Activated naive CD8-positive, alpha-beta T cell treated with anti-CD3 and anti-CD28 coated beads, Interleukin-2, amount 10 ng/mL, durations not matched to agents 7 days and 5 days (primary cell): ENCODE results near the gene CRYBG1. TPM values are rescaled to one million over a fixed set of nuclear protein-coding genes. Genes with fewer than 3 reads are reported as not detected.
"Not testable (repeated sequence)": the region's sequence is repeated elsewhere in the genome, so short reads cannot be mapped to it uniquely, and the experiment has no call there.

Experiments used
- ATAC-seq: fragments of 150-1000 bp; cut with Tn5 transposase; one replicate; pipeline ENCODE4 v1.10.0; 2021; ENCODE audit warnings: low read depth, moderate library complexity
- POLR2A ChIA-PET: fragments of 350-600 bp; sonication (Branson Sonifier 250); formaldehyde crosslinking; loops from one replicate; lab custom pipeline; 2021; ENCODE audit warnings: antibody characterized with exemption; lab: Charles Lee
- DNase-seq: peaks from one replicate; pipeline ENCODE4 v3.0.0; 2021
- H3K27ac Mint-ChIP-seq: one replicate; pipeline ENCODE4 v1.8.0; 2022; ENCODE audit warnings: mild to moderate bottlenecking, mixed read lengths
- H3K27me3 Mint-ChIP-seq: one replicate; pipeline ENCODE4 v1.8.0; 2022; ENCODE audit warnings: mild to moderate bottlenecking, moderate library complexity, mixed read lengths
- H3K36me3 Mint-ChIP-seq: one replicate; pipeline ENCODE4 v1.8.0; 2021; ENCODE audit warnings: mild to moderate bottlenecking, mixed read lengths
- H3K4me1 Mint-ChIP-seq: one replicate; pipeline ENCODE4 v1.8.0; 2021; ENCODE audit warnings: mixed read lengths
- H3K4me3 Mint-ChIP-seq: one replicate; pipeline ENCODE4 v1.8.0; 2022; ENCODE audit warnings: mild to moderate bottlenecking, moderate library complexity, mixed read lengths
- H3K9me3 Mint-ChIP-seq: one replicate; pipeline ENCODE4 v1.8.0; 2021; ENCODE audit warnings: mixed read lengths
- total RNA-seq, 2 experiments: library from RNA; stranded (reverse); gene quantifications; one replicate each; pipeline ENCODE4 v1.2.3, GENCODE V29; 2021

CRYBG1 gene
- total RNA-seq, 2 experiments from 2014 or later = 34.8 to 37.3 TPM

- Mint-ChIP-seq H3K4me3 (peak overlapping the region; percentile 90), H3K9me3 (no peaks in the 10 kb centered on the region), H3K36me3 (no peaks in the 10 kb centered on the region), H3K27me3 (peaks cover 10% of the 10 kb centered on the region), H3K27ac (peak overlapping the region; percentile 99), H3K4me1 (peaks cover 33% of the 10 kb centered on the region)
- POLR2A ChIA-PET = interaction anchor here (0.8 to 6.7 kb wide), 10 partner anchors 12 to 186 kb away, joined by 3 to 210 read pairs (median 5); partner anchors contain the start of gene ATG5
- ATAC-seq = peak; percentile 19
- DNase-seq = peak; percentile 72
Observed at GRCh38 chr6:106511288-106512047, 151.0 kb downstream of the CRYBG1 start.

- Mint-ChIP-seq H3K36me3 (no peaks in the 10 kb centered on the region), H3K27me3 (peaks cover 8% of the 10 kb centered on the region), H3K27ac (peak overlapping the region; percentile 99), H3K4me3 (peak overlapping the region; percentile 90), H3K4me1 (peaks cover 39% of the 10 kb centered on the region), H3K9me3 (no peaks in the 10 kb centered on the region)
- DNase-seq (peak; percentile 87), ATAC-seq (peak; percentile 63)
- POLR2A ChIA-PET = interaction anchor here (0.8 to 6.7 kb wide), 11 partner anchors 11 to 187 kb away, joined by 3 to 210 read pairs (median 5); partner anchors contain the start of gene ATG5
Observed at GRCh38 chr6:106512048-106512967, 151.8 kb downstream of the CRYBG1 start.

GRCh38 chr6:106512968-106513574 is 152.6 kb downstream of the CRYBG1 start:
- peaks cover 44% of the 10 kb centered on the region for H3K4me1 Mint-ChIP-seq
- peaks cover 3% of the 10 kb centered on the region for H3K27me3 Mint-ChIP-seq
- H3K36me3 Mint-ChIP-seq = no peaks in the 10 kb centered on the region
- peak overlapping the region; percentile 90 for H3K4me3 Mint-ChIP-seq
- no peaks in the 10 kb centered on the region for H3K9me3 Mint-ChIP-seq
- no peak for ATAC-seq
- POLR2A ChIA-PET = interaction anchor here (0.6 to 6.7 kb wide), 8 partner anchors 10 to 519 kb away, joined by 3 to 210 read pairs (median 5); no protein-coding TSS in a partner anchor
- DNase-seq = no peak
- H3K27ac Mint-ChIP-seq = peak overlapping the region; percentile 99

- POLR2A ChIA-PET = interaction anchor here (1.9 to 6.7 kb wide), 3 partner anchors 9 to 36 kb away, joined by 5 to 210 read pairs (median 6); no protein-coding TSS in a partner anchor
- Mint-ChIP-seq H3K27me3 (no peaks in the 10 kb centered on the region), H3K4me3 (peak overlapping the region; percentile 90), H3K27ac (peak overlapping the region; percentile 99), H3K36me3 (no peaks in the 10 kb centered on the region), H3K4me1 (peaks cover 45% of the 10 kb centered on the region), H3K9me3 (no peaks in the 10 kb centered on the region)
- ATAC-seq (no peak), DNase-seq (no peak)
Observed at GRCh38 chr6:106513808-106514582, 153.5 kb downstream of the CRYBG1 start.

- H3K27me3 Mint-ChIP-seq = no peaks in the 10 kb centered on the region
- H3K9me3 Mint-ChIP-seq = no peaks in the 10 kb centered on the region
- no peak for ATAC-seq
- H3K27ac Mint-ChIP-seq = peak overlapping the region; percentile 99
- H3K36me3 Mint-ChIP-seq = no peaks in the 10 kb centered on the region
- POLR2A ChIA-PET = interaction anchor here (6.7 kb wide), 1 partner anchor 9 kb away, joined by 210 read pairs; no protein-coding TSS in a partner anchor
- H3K4me3 Mint-ChIP-seq = peak overlapping the region; percentile 90
- DNase-seq = no peak
- H3K4me1 Mint-ChIP-seq = peaks cover 48% of the 10 kb centered on the region
Observed at GRCh38 chr6:106514583-106514885, 154.0 kb downstream of the CRYBG1 start.

- peaks cover 51% of the 10 kb centered on the region for H3K4me1 Mint-ChIP-seq
- POLR2A ChIA-PET, H3K36me3 Mint-ChIP-seq, H3K27me3 Mint-ChIP-seq, H3K9me3 Mint-ChIP-seq, DNase-seq, ATAC-seq, H3K27ac Mint-ChIP-seq: not testable (repeated sequence)
- H3K4me3 Mint-ChIP-seq = peak overlapping the region; percentile 90
Observed at GRCh38 chr6:106515582-106515981, 155.1 kb downstream of the CRYBG1 start.

GRCh38 chr6:106516616-106517015 is 156.1 kb downstream of the CRYBG1 start:
- H3K27ac Mint-ChIP-seq = peak overlapping the region; percentile 58
- H3K27me3 Mint-ChIP-seq = no peaks in the 10 kb centered on the region
- no peak for DNase-seq
- peak overlapping the region; percentile 32 for H3K4me3 Mint-ChIP-seq
- H3K36me3 Mint-ChIP-seq = peaks cover 4% of the 10 kb centered on the region
- ATAC-seq = no peak
- POLR2A ChIA-PET = interaction anchor here (1.0 to 1.1 kb wide), 2 partner anchors 10 to 191 kb away, joined by 3 to 4 read pairs; no protein-coding TSS in a partner anchor
- no peaks in the 10 kb centered on the region for H3K9me3 Mint-ChIP-seq
- peaks cover 52% of the 10 kb centered on the region for H3K4me1 Mint-ChIP-seq

- Mint-ChIP-seq H3K9me3 (no peaks in the 10 kb centered on the region), H3K4me1 (peaks cover 57% of the 10 kb centered on the region), H3K27ac (peak overlapping the region; percentile 64), H3K36me3 (peaks cover 7% of the 10 kb centered on the region), H3K27me3 (no peaks in the 10 kb centered on the region), H3K4me3 (peak overlapping the region; percentile 30)
- ATAC-seq = no peak
- DNase-seq = no peak
- POLR2A ChIA-PET = no interaction called here
Observed at GRCh38 chr6:106517706-106518105, 157.2 kb downstream of the CRYBG1 start.

GRCh38 chr6:106518748-106519147 is 158.2 kb downstream of the CRYBG1 start:
- H3K4me1 Mint-ChIP-seq = peaks cover 61% of the 10 kb centered on the region
- H3K27ac Mint-ChIP-seq = peak overlapping the region; percentile 99
- POLR2A ChIA-PET = interaction anchor here (0.5 to 8.8 kb wide), 3 partner anchors 7 to 534 kb away, joined by 3 to 210 read pairs (median 4); partner anchors contain the start of gene ATG5
- H3K9me3 Mint-ChIP-seq = no peaks in the 10 kb centered on the region
- DNase-seq (no peak), ATAC-seq (no peak)
- H3K27me3 Mint-ChIP-seq = no peaks in the 10 kb centered on the region
- peaks cover 7% of the 10 kb centered on the region for H3K36me3 Mint-ChIP-seq
- peak overlapping the region; percentile 94 for H3K4me3 Mint-ChIP-seq

- no peaks in the 10 kb centered on the region for H3K9me3 Mint-ChIP-seq
- peak; percentile 71 for DNase-seq
- no peaks in the 10 kb centered on the region for H3K27me3 Mint-ChIP-seq
- H3K36me3 Mint-ChIP-seq = peaks cover 8% of the 10 kb centered on the region
- ATAC-seq = peak; percentile 55
- H3K4me1 Mint-ChIP-seq = peaks cover 59% of the 10 kb centered on the region
- peak overlapping the region; percentile 94 for H3K4me3 Mint-ChIP-seq
- H3K27ac Mint-ChIP-seq = peak overlapping the region; percentile 99
- POLR2A ChIA-PET = interaction anchor here (0.5 to 8.8 kb wide), 9 partner anchors 8 to 1303 kb away, joined by 3 to 210 read pairs (median 3); partner anchors contain the start of gene ATG5
Observed at GRCh38 chr6:106519460-106520394, 159.2 kb downstream of the CRYBG1 start.

- peak; percentile 69 for DNase-seq
- Mint-ChIP-seq H3K4me1 (peaks cover 63% of the 10 kb centered on the region), H3K27ac (peak overlapping the region; percentile 99), H3K27me3 (no peaks in the 10 kb centered on the region), H3K4me3 (peak overlapping the region; percentile 94), H3K9me3 (no peaks in the 10 kb centered on the region), H3K36me3 (peaks cover 14% of the 10 kb centered on the region)
- peak; percentile 67 for ATAC-seq
- POLR2A ChIA-PET = interaction anchor here (1.0 to 8.8 kb wide), 5 partner anchors 9 to 1301 kb away, joined by 3 to 210 read pairs (median 3); partner anchors contain the start of gene ATG5
Observed at GRCh38 chr6:106520711-106521401, 160.3 kb downstream of the CRYBG1 start.
